Trophoblast cell (in vitro differentiated cells and primary cell): ENCODE measurements around the gene HTR6.
A peak's percentile ranks its signal among the peaks of the same experiment; 100 is the strongest.

Experiments
- DNase-seq, 2 donors: peaks; one replicate each; pipeline ENCODE4 v3.0.0-alpha.2; 2016
- H2AFZ ChIP-seq: 2 replicates; pipeline ENCODE4 v1.6.1; 2013; ENCODE audit warnings: low read length, moderate library complexity, mild to moderate bottlenecking; ENCODE audit not compliant: insufficient read depth, poor library complexity
- H2AK5ac ChIP-seq: 2 replicates; pipeline ENCODE4 v1.6.1; 2013; ENCODE audit warnings: mild to moderate bottlenecking, low read length
- H2BK120ac ChIP-seq: 2 replicates; pipeline ENCODE4 v1.6.1; 2013; ENCODE audit warnings: low read length, mild to moderate bottlenecking, moderate library complexity; ENCODE audit not compliant: insufficient read depth, poor library complexity
- H2BK12ac ChIP-seq: 2 replicates; pipeline ENCODE4 v1.6.1; 2013; ENCODE audit warnings: mild to moderate bottlenecking, low read length, moderate library complexity
- H2BK5ac ChIP-seq: 2 replicates; pipeline ENCODE4 v1.6.1; 2013; ENCODE audit warnings: low read length, low read depth, moderate library complexity, mild to moderate bottlenecking; ENCODE audit not compliant: poor library complexity
- H3K14ac ChIP-seq: 2 replicates; pipeline ENCODE4 v1.6.1; 2013; ENCODE audit warnings: mild to moderate bottlenecking, low read length
- H3K18ac ChIP-seq: 2 replicates; pipeline ENCODE4 v1.6.1; 2013; ENCODE audit warnings: mild to moderate bottlenecking, low read length
- H3K23ac ChIP-seq: 2 replicates; pipeline ENCODE4 v1.6.1; 2013; ENCODE audit warnings: low read length
- H3K27ac ChIP-seq: 2 replicates; pipeline ENCODE4 v1.5.1; 2013; ENCODE audit warnings: low read depth, mild to moderate bottlenecking, inconsistent platforms, low read length, moderate library complexity
- H3K27me3 ChIP-seq: 2 replicates; pipeline ENCODE4 v1.6.1; 2013; ENCODE audit warnings: inconsistent platforms, mild to moderate bottlenecking, low read length, moderate library complexity; ENCODE audit not compliant: insufficient read depth
- H3K36me3 ChIP-seq, 2 experiments: 1 replicate in 1 of 2; 2 replicates in 1 of 2; pipeline ENCODE4 v1.6.1; 2013; ENCODE audit warnings: low read length in 2 of 2, mild to moderate bottlenecking in 2 of 2, moderate library complexity in 1 of 2; ENCODE audit not compliant: insufficient read depth in 2 of 2, control insufficient read depth in 1 of 2
- H3K4ac ChIP-seq: 2 replicates; pipeline ENCODE4 v1.6.1; 2013; ENCODE audit warnings: low read depth, mild to moderate bottlenecking, low read length, moderate library complexity
- H3K4me1 ChIP-seq, 2 experiments: 1 replicate in 1 of 2; 2 replicates in 1 of 2; pipeline ENCODE4 v1.6.1; 2013; ENCODE audit warnings: low read length in 2 of 2, mild to moderate bottlenecking in 2 of 2, moderate library complexity in 1 of 2; ENCODE audit not compliant: insufficient read depth in 2 of 2, control insufficient read depth in 1 of 2
- H3K4me2 ChIP-seq: 2 replicates; pipeline ENCODE4 v1.6.1; 2013; ENCODE audit warnings: inconsistent platforms, mild to moderate bottlenecking, low read length, moderate library complexity
- H3K4me3 ChIP-seq: 2 replicates; pipeline ENCODE4 v1.5.1; 2013; ENCODE audit warnings: mild to moderate bottlenecking, low read depth, low read length, inconsistent platforms
- H3K79me1 ChIP-seq: one replicate; pipeline ENCODE4 v1.6.1; 2013; ENCODE audit warnings: low read length
- H3K79me2 ChIP-seq: 2 replicates; pipeline ENCODE4 v1.6.1; 2013; ENCODE audit warnings: low read length, mild to moderate bottlenecking; ENCODE audit not compliant: control insufficient read depth, insufficient read depth, poor library complexity
- H3K9ac ChIP-seq: 2 replicates; pipeline ENCODE4 v1.6.1; 2013; ENCODE audit warnings: mild to moderate bottlenecking, low read length
- H3K9me3 ChIP-seq: 2 replicates; pipeline ENCODE4 v1.6.1; 2013; ENCODE audit warnings: low read depth, mild to moderate bottlenecking, control low read depth, inconsistent platforms, low read length; ENCODE audit not compliant: insufficient read depth
- H4K12ac ChIP-seq: 2 replicates; pipeline ENCODE4 v1.6.1; 2013; ENCODE audit warnings: low read depth, mild to moderate bottlenecking, low read length, moderate library complexity
- H4K8ac ChIP-seq: 2 replicates; pipeline ENCODE4 v1.6.1; 2013; ENCODE audit warnings: low read depth, mild to moderate bottlenecking, low read length, moderate library complexity
- H4K91ac ChIP-seq: one replicate; pipeline ENCODE4 v1.6.1; 2013; ENCODE audit warnings: low read depth, mild to moderate bottlenecking, low read length, moderate library complexity
- WGBS: extraction: QIAGEN DNeasy Blood & Tissue Kit; methylation state at CpG from one replicate; pipeline ENCODE4 v1.1.7; 2013; ENCODE audit warnings: missing lambda C conversion rate; ENCODE audit not compliant: insufficient read length, insufficient coverage; ENCODE audit errors: extremely low coverage; 5-methylcytosine and 5-hydroxymethylcytosine counted together

Gene HTR6

DNA sequence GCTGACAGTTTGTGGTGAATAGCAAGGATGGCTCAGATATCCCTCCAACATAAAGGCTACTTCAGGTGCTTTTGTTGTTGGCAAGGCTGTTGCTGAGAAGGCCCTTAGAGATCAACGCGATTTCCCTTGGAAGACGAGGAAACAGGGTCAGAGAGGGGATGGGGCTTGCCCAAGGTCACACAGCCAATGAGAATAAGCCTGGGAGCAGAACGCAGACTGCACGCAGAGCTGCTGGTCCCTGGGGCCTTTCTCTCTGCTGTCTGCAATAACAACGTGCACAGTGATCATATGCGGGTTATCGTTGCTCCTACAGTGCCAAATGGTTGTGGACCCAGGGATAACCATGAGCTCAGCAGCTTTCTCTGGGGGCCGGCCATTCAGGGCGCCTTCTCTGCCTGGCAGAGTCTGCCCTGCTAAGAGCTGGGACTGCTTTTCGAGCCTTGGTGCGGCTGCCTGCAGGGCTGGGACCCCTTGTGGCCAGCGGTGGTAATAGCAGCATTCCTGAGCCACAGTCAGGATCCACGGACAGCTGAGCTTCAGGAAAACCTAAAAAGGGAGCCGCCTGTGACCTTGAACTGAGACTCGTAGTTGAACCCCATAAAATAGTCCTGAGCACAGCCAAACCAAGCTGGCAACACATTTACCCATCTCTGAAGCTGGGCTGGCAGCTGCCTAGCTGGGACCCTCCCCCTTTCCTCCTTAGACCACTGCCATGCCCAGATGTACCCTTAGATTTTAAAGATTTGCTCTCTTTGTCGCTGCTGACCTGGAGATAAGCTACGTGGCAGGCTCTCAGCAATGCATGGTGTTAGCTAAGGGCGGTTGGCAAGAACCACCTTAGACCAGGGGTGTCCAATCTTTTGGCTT, 39.8 kb downstream of the HTR6 start:
- Histone ChIP-seq H2BK5ac (no peak overlapping the region), H3K9me3 (no peaks in the 10 kb centered on the region), H4K8ac (no peak overlapping the region), H3K79me2 (no peaks in the 10 kb centered on the region), H2AK5ac (no peak overlapping the region), H3K27ac (no peak overlapping the region), H4K12ac (no peak overlapping the region), H2BK12ac (no peak overlapping the region), H3K4me3 (no peak overlapping the region), H3K23ac (no peak overlapping the region), H2AFZ (no peak overlapping the region), H4K91ac (no peak overlapping the region), H3K4me1 (peaks cover 3 to 4% of the 10 kb centered on the region in 2 experiments), H3K14ac (no peak overlapping the region), H3K4ac (no peak overlapping the region), H2BK120ac (no peak overlapping the region), H3K9ac (no peak overlapping the region), H3K4me2 (peak overlapping the region; percentile 47), H3K18ac (no peak overlapping the region), H3K27me3 (no peaks in the 10 kb centered on the region), H3K79me1 (no peaks in the 10 kb centered on the region), H3K36me3 (no peaks in the 10 kb centered on the region)
- WGBS: no CpG with 5 or more reads among the region's 19 CpGs
- peak; percentile 46 to 79 for DNase-seq

DNA sequence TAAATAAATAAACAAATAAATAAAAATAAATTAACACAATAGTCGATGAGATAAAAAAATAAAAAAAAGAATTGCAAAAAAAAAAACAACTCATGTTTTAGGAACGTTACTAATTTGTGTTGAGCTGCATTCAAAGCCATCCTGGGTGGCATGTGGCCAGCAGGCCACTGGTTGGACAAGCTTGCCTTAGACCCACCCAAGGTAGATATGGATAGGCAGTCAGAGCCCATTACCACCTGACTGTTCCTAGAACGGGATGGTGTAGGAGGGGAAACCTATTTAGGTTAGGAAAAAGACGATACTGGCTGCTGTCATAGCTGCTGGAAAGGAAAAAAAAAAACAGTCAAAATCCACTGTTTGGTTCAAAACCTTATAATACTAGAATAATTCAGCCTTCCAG, 40.8 kb downstream of the HTR6 start:
- Histone ChIP-seq H3K9ac (no peak overlapping the region), H3K27me3 (no peaks in the 10 kb centered on the region), H3K9me3 (no peaks in the 10 kb centered on the region), H2BK120ac (no peak overlapping the region), H4K91ac (no peak overlapping the region), H4K8ac (no peak overlapping the region), H3K14ac (no peak overlapping the region), H3K36me3 (no peaks in the 10 kb centered on the region), H3K4me1 (peaks cover 3 to 4% of the 10 kb centered on the region in 2 experiments), H3K79me1 (no peaks in the 10 kb centered on the region), H3K18ac (no peak overlapping the region), H3K79me2 (no peaks in the 10 kb centered on the region), H3K27ac (no peak overlapping the region), H4K12ac (no peak overlapping the region), H3K23ac (no peak overlapping the region), H3K4ac (no peak overlapping the region), H2AFZ (no peak overlapping the region), H2BK12ac (no peak overlapping the region), H3K4me2 (no peak overlapping the region), H2AK5ac (no peak overlapping the region), H2BK5ac (no peak overlapping the region), H3K4me3 (no peak overlapping the region)
- no CpG with 5 or more reads among the region's 4 CpGs for WGBS
- no peak for DNase-seq

DNA sequence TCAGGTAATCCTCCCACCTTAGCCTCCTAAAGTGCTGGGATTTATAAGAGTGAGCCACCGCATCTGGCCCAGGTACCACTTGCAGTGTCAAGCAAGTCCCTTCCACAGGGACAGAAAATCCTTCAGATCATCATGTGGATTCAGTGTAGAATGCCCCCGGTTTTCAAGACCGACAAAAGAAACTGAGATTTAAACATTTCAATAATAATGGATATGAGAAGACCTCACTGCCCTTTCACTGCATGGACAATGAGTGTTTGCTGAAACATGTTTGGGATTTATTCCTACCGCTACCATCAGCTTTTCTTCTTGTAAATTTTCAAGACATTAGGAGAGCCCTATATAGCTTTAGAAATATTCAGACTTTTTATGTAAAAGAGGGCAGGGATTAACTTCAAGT, 41.5 kb downstream of the HTR6 start:
- Histone ChIP-seq H3K27ac (no peak overlapping the region), H3K4me2 (no peak overlapping the region), H2AK5ac (no peak overlapping the region), H3K4ac (no peak overlapping the region), H3K4me1 (peaks cover 3 to 4% of the 10 kb centered on the region in 2 experiments), H3K9me3 (no peaks in the 10 kb centered on the region), H3K18ac (no peak overlapping the region), H3K4me3 (no peak overlapping the region), H2BK12ac (no peak overlapping the region), H2BK5ac (no peak overlapping the region), H2AFZ (no peak overlapping the region), H3K14ac (no peak overlapping the region), H4K91ac (no peak overlapping the region), H3K36me3 (no peaks in the 10 kb centered on the region), H3K23ac (no peak overlapping the region), H2BK120ac (no peak overlapping the region), H3K79me2 (no peaks in the 10 kb centered on the region), H3K79me1 (no peaks in the 10 kb centered on the region), H3K9ac (no peak overlapping the region), H3K27me3 (no peaks in the 10 kb centered on the region), H4K8ac (no peak overlapping the region), H4K12ac (no peak overlapping the region)
- no CpG with 5 or more reads among the region's 4 CpGs for WGBS
- DNase-seq: no peak

DNA sequence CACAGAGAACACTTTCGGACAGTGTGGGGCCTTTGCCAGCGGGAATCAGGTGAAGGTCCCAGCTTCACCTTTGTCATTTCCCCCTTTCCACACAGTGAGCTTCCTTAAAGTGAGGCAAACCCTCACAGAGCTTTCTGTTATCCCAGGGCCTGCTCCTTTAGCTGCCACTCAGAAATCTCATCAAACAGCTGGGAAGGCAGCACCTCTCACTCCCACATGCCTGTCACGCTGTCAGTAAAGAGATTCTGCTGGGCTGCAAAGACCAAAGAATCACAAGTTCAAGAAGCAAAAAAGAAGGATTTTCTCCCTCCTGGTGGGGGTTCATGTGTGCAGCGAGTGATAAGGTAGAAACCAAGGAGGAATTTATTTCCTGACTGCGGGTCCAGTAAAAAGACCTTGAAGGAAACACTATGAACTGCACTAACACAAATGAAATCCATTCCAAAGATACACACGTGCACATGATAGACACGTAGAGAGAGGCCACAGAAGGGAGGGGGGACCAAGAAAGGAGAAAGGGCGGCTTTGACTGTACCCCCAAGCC, 44.0 kb downstream of the HTR6 start:
- Histone ChIP-seq H3K27me3 (no peaks in the 10 kb centered on the region), H2BK12ac (no peak overlapping the region), H3K4me2 (no peak overlapping the region), H4K12ac (no peak overlapping the region), H3K9me3 (no peaks in the 10 kb centered on the region), H3K79me2 (no peaks in the 10 kb centered on the region), H3K9ac (no peak overlapping the region), H4K8ac (no peak overlapping the region), H2AK5ac (no peak overlapping the region), H2BK120ac (no peak overlapping the region), H2BK5ac (no peak overlapping the region), H3K23ac (no peak overlapping the region), H3K4ac (no peak overlapping the region), H2AFZ (no peak overlapping the region), H4K91ac (no peak overlapping the region), H3K14ac (no peak overlapping the region), H3K36me3 (no peaks in the 10 kb centered on the region), H3K4me3 (no peak overlapping the region), H3K27ac (no peak overlapping the region), H3K79me1 (no peaks in the 10 kb centered on the region), H3K18ac (no peak overlapping the region), H3K4me1 (peaks cover 3 to 4% of the 10 kb centered on the region in 2 experiments)
- no peak for DNase-seq
- no CpG with 5 or more reads among the region's 8 CpGs for WGBS
